Keratinocyte (primary cell): ENCODE data around the gene TTI1. TPM values are rescaled to one million over a fixed set of nuclear protein-coding genes. Genes with fewer than 3 reads are reported as not detected.

Experiments used
- DNase-seq: peaks from one replicate; pipeline ENCODE4 v3.0.0-alpha.2; 2011; ENCODE audit warnings: low read depth, missing footprints, low spot score
- FAIRE-seq: peaks from 2 replicates; lab custom pipeline; 2011; peaks lifted over from hg19 to GRCh38; lab: Jason Lieb, UNC
- H2AFZ ChIP-seq: 2 replicates; pipeline ENCODE4 v1.6.0; 2012; ENCODE audit warnings: low read length, control low read depth, inconsistent platforms; ENCODE audit not compliant: control insufficient read depth
- H3K27ac ChIP-seq: 2 replicates; pipeline ENCODE4 v1.5.1; 2011; ENCODE audit warnings: low read length; ENCODE audit not compliant: control insufficient read depth, insufficient read depth
- H3K27me3 ChIP-seq: 3 replicates; pipeline ENCODE4 v1.6.0; 2011; ENCODE audit warnings: low read length; ENCODE audit not compliant: control insufficient read depth, insufficient read depth; ENCODE audit errors: extremely low read depth
- H3K36me3 ChIP-seq, 2 experiments: 2 replicates in 1 of 2; 3 replicates in 1 of 2; pipeline ENCODE4 v1.5.1; 2011; ENCODE audit warnings: low read length in 2 of 2, mild to moderate bottlenecking in 1 of 2; ENCODE audit not compliant: control insufficient read depth in 2 of 2, insufficient read depth in 2 of 2; ENCODE audit errors: extremely low read depth in 1 of 2
- H3K4me1 ChIP-seq: 3 replicates; pipeline ENCODE4 v1.5.1; 2011; ENCODE audit warnings: low read length; ENCODE audit not compliant: control insufficient read depth, insufficient read depth; ENCODE audit errors: extremely low read depth
- H3K4me2 ChIP-seq: 3 replicates; pipeline ENCODE4 v1.6.0; 2011; ENCODE audit warnings: low read depth, low read length; ENCODE audit not compliant: control insufficient read depth, insufficient read depth; ENCODE audit errors: extremely low read depth
- H3K4me3 ChIP-seq, 3 experiments: fragments of 200-600 bp in 1 of 3; sonication (generic) in 1 of 3; 2 replicates in 2 of 3; 3 replicates in 1 of 3; pipeline ENCODE4 v1.5.1; 2011 to 2016; ENCODE audit warnings: low read length in 3 of 3, mild to moderate bottlenecking in 3 of 3, control low read depth in 2 of 3, inconsistent platforms in 1 of 3, low read depth in 1 of 3, mixed read lengths in 1 of 3, mixed run types in 1 of 3, moderate library complexity in 1 of 3; ENCODE audit not compliant: control insufficient read depth in 2 of 3, insufficient read depth in 2 of 3; ENCODE audit errors: extremely low read depth in 1 of 3
- H3K79me2 ChIP-seq: 2 replicates; pipeline ENCODE4 v1.6.0; 2012; ENCODE audit warnings: low read length; ENCODE audit not compliant: control insufficient read depth, insufficient read depth
- H3K9ac ChIP-seq: 3 replicates; pipeline ENCODE4 v1.6.0; 2011; ENCODE audit warnings: low read length; ENCODE audit not compliant: control insufficient read depth, insufficient read depth; ENCODE audit errors: extremely low read depth
- H3K9me1 ChIP-seq: 3 replicates; pipeline ENCODE4 v1.6.0; 2011; ENCODE audit warnings: low read length; ENCODE audit not compliant: control insufficient read depth, insufficient read depth; ENCODE audit errors: extremely low read depth
- H3K9me3 ChIP-seq: 2 replicates; pipeline ENCODE4 v1.5.1; 2012; ENCODE audit warnings: low read depth, low read length; ENCODE audit not compliant: control insufficient read depth
- H4K20me1 ChIP-seq: 3 replicates; pipeline ENCODE4 v1.6.0; 2011; ENCODE audit warnings: low read length; ENCODE audit not compliant: control insufficient read depth, insufficient read depth; ENCODE audit errors: extremely low read depth
- CTCF ChIP-seq, 3 experiments: IDR thresholded peaks in 1 of 3; conservative IDR thresholded peaks in 1 of 3; optimal IDR thresholded peaks in 1 of 3; 2 replicates in 2 of 3; 3 replicates in 1 of 3; pipeline versions ENCODE3 to v1.5.1; 2011; ENCODE audit warnings: low read length in 3 of 3, mild to moderate bottlenecking in 3 of 3, moderate library complexity in 2 of 3, control low read depth in 1 of 3, inconsistent platforms in 1 of 3; ENCODE audit not compliant: insufficient read depth in 2 of 3; ENCODE audit errors: extremely low read depth in 1 of 3
- EZH2 ChIP-seq: IDR thresholded peaks from one replicate; pipeline ENCODE4 v1.6.1; 2012; ENCODE audit warnings: inconsistent platforms, mild to moderate bottlenecking, low read length, moderate library complexity
- dilution Hi-C: fragments of 300-500 bp; cut with MboI; formaldehyde crosslinking; loops from one replicate; pipeline ENCODE4 v1.7.0; 2020; ENCODE audit warnings: low sequenced_read_pairs; ENCODE audit not compliant: extremely low pct_ligation_motif_present
- polyA plus RNA-seq, 5 experiments: library from polyadenylated mRNA; depleted of rRNA in 3 of 5; stranded (reverse) in 3 of 5; stranded (forward) in 1 of 5; unstranded in 1 of 5; fragments of >200 nt; gene quantifications; 1 replicate in 1 of 5; 2 replicates in 3 of 5; 3 replicates in 1 of 5; pipeline versions ENCODE4 v1.2.1 to v1.2.3, GENCODE V29; 2011 to 2012; ENCODE audit warnings: missing spikeins in 2 of 5, low read depth in 1 of 5, low replicate concordance in 1 of 5

Gene TTI1
- polyA plus RNA-seq, 1 donor (not counting 4 experiments of a cell fraction or from before 2014, with no cell fraction given): 13.5 TPM

- no peak for FAIRE-seq
- Histone ChIP-seq H2AFZ (no peak overlapping the region), H3K9ac (no peak overlapping the region), H4K20me1 (no peaks in the 10 kb centered on the region), H3K9me1 (no peaks in the 10 kb centered on the region), H3K27me3 (no peaks in the 10 kb centered on the region), H3K9me3 (peaks cover 2% of the 10 kb centered on the region), H3K4me2 (no peak overlapping the region), H3K36me3 (peaks cover 4 to 13% of the 10 kb centered on the region in 2 experiments), H3K79me2 (peaks cover 23% of the 10 kb centered on the region), H3K4me1 (no peaks in the 10 kb centered on the region), H3K27ac (no peak overlapping the region), H3K4me3 (no peak overlapping the region)
- dilution Hi-C loops: no loop called here
- no peak for DNase-seq
- TF ChIP-seq EZH2 (no peak), CTCF (optimal IDR thresholded peaks at IDR 0.05 in 1 of 3, IDR thresholded peaks at IDR 0.05 in 1 of 3, conservative IDR thresholded peaks at IDR 0.05 in 1 of 3; ENCODE audit: extremely low read depth in 1 of 3, insufficient read depth in 2 of 3, low read length in 3 of 3) (no peak)
These were observed 15.3 kb downstream of the TTI1 start for GRCh38 chr20:38017959-38018358.

GRCh38 chr20:38013887-38014286, 19.4 kb downstream of the TTI1 start:
- H3K4me2 ChIP-seq: no peak overlapping the region
- DNase-seq (no peak), FAIRE-seq (no peak)
- H3K9ac ChIP-seq: no peak overlapping the region
- no peak overlapping the region for H3K27ac ChIP-seq
- H3K79me2 ChIP-seq: peaks cover 10% of the 10 kb centered on the region
- peaks cover 3% of the 10 kb centered on the region for H4K20me1 ChIP-seq
- H3K9me1 ChIP-seq: no peaks in the 10 kb centered on the region
- H3K4me1 ChIP-seq: no peaks in the 10 kb centered on the region
- H3K9me3 ChIP-seq: peaks cover 1% of the 10 kb centered on the region
- dilution Hi-C loops: no loop called here
- H3K36me3 ChIP-seq: peaks cover 16 to 18% of the 10 kb centered on the region in 2 experiments
- TF ChIP-seq CTCF (optimal IDR thresholded peaks at IDR 0.05 in 1 of 3, IDR thresholded peaks at IDR 0.05 in 1 of 3, conservative IDR thresholded peaks at IDR 0.05 in 1 of 3; ENCODE audit: extremely low read depth in 1 of 3, insufficient read depth in 2 of 3, low read length in 3 of 3): no peak
- no peak for TF ChIP-seq EZH2
- no peak overlapping the region for H3K4me3 ChIP-seq
- H3K27me3 ChIP-seq: no peaks in the 10 kb centered on the region
- no peak overlapping the region for H2AFZ ChIP-seq
